ENCODE data around the gene CTSD.

DNA sequence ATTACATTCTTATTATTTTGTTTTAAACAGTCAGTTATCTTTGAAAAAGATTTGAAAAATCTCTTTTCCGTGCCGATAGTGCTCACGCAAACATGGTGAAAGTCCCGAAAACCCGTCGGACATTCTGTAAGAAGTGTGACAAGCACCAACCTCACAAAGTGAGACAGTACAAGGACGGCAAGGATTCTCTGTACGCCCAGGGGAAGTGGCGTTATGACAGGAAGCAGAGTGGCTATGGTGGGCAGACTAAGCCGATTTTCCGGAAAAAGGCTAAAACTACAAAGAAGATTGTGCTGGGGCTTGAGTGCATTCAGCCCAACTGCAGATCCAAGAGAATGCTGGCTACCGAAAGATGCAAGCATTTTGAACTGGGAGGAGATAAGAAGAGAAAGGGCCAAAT, 28.7 kb upstream of the CTSD start:
- TF ChIP-seq KDM1A (IDR thresholded peaks at IDR 0.05; ENCODE audit: borderline replicate concordance, low read length) (no peak), EZH2 (IDR thresholded peaks at IDR 0.05; ENCODE audit: low read depth, low read length, severe bottlenecking) (no peak), MAX (IDR thresholded peaks at IDR 0.05) (no peak), CEBPB (IDR thresholded peaks at IDR 0.05; ENCODE audit: low read depth, low read length) (no peak), TBP (IDR thresholded peaks at IDR 0.05; ENCODE audit: low read depth, low read length) (no peak), JUN (IDR thresholded peaks at IDR 0.05; ENCODE audit: low read depth, low read length) (no peak), POLR2A (IDR thresholded peaks at IDR 0.05; ENCODE audit: control extremely low read depth in 1 of 2, low read depth in 2 of 2, low read length in 2 of 2) (no peak), POLR2AphosphoS5 (IDR thresholded peaks at IDR 0.05; ENCODE audit: low read depth, low read length) (no peak), RFX5 (IDR thresholded peaks at IDR 0.05; ENCODE audit: borderline replicate concordance, low read depth, low read length) (no peak), GTF2F1 (IDR thresholded peaks at IDR 0.05; ENCODE audit: borderline replicate concordance, low read depth, low read length) (no peak), TEAD4 (IDR thresholded peaks at IDR 0.05; ENCODE audit: low read depth, low read length) (no peak)
- TF ChIP-seq, protein P1, sequence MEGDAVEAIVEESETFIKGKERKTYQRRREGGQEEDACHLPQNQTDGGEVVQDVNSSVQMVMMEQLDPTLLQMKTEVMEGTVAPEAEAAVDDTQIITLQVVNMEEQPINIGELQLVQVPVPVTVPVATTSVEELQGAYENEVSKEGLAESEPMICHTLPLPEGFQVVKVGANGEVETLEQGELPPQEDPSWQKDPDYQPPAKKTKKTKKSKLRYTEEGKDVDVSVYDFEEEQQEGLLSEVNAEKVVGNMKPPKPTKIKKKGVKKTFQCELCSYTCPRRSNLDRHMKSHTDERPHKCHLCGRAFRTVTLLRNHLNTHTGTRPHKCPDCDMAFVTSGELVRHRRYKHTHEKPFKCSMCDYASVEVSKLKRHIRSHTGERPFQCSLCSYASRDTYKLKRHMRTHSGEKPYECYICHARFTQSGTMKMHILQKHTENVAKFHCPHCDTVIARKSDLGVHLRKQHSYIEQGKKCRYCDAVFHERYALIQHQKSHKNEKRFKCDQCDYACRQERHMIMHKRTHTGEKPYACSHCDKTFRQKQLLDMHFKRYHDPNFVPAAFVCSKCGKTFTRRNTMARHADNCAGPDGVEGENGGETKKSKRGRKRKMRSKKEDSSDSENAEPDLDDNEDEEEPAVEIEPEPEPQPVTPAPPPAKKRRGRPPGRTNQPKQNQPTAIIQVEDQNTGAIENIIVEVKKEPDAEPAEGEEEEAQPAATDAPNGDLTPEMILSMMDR (IDR thresholded peaks at IDR 0.05; ENCODE audit: control extremely low read depth in 1 of 3, insufficient read depth in 1 of 3, low read depth in 1 of 3, low read length in 3 of 3), result no peak
- TF ChIP-seq, protein P2, sequence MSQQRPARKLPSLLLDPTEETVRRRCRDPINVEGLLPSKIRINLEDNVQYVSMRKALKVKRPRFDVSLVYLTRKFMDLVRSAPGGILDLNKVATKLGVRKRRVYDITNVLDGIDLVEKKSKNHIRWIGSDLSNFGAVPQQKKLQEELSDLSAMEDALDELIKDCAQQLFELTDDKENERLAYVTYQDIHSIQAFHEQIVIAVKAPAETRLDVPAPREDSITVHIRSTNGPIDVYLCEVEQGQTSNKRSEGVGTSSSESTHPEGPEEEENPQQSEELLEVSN (IDR thresholded peaks at IDR 0.05), result no peak
